ENCODE results near the gene FMO3.

FMO3 gene

GRCh38 chr1:171141688-171142415 is 51.1 kb downstream of the FMO3 start:
- H3K27ac ChIP-seq (ENCODE audit: low read length): no peak overlapping the region
- no peaks in the 10 kb centered on the region for H3K9me3 ChIP-seq (ENCODE audit: insufficient read depth, low read length, severe bottlenecking)
- H3K4me3 ChIP-seq (ENCODE audit: low read depth in 1 of 2, low read length in 2 of 2): no peak overlapping the region
- H3K9ac ChIP-seq (ENCODE audit: low read depth, low read length): no peak overlapping the region
- TF ChIP-seq CTCF (IDR thresholded peaks at IDR 0.05; ENCODE audit: borderline replicate concordance, extremely low read depth, low read length, poor library complexity, severe bottlenecking) (no peak), EZH2 (IDR thresholded peaks at IDR 0.05; ENCODE audit: borderline replicate concordance, low read depth, low read length, severe bottlenecking) (no peak)
- H3K27me3 ChIP-seq (ENCODE audit: insufficient read depth, low read length, poor library complexity): peaks cover 14% of the 10 kb centered on the region
- no peaks in the 10 kb centered on the region for H3K36me3 ChIP-seq (ENCODE audit: insufficient read depth, low read length)
- no peaks in the 10 kb centered on the region for H4K20me1 ChIP-seq (ENCODE audit: insufficient read depth, low read length)
- H3K4me1 ChIP-seq (ENCODE audit: insufficient read depth, low read length): no peaks in the 10 kb centered on the region
- DNase-seq (no peak), ATAC-seq (ENCODE audit: insufficient read depth, low read depth) (no peak)
- H2AFZ ChIP-seq (ENCODE audit: low read depth, low read length): no peak overlapping the region
- no peaks in the 10 kb centered on the region for H3K79me2 ChIP-seq (ENCODE audit: insufficient read depth, low read length)
- H3K4me2 ChIP-seq (ENCODE audit: insufficient read depth, low read length): no peak overlapping the region

DNA sequence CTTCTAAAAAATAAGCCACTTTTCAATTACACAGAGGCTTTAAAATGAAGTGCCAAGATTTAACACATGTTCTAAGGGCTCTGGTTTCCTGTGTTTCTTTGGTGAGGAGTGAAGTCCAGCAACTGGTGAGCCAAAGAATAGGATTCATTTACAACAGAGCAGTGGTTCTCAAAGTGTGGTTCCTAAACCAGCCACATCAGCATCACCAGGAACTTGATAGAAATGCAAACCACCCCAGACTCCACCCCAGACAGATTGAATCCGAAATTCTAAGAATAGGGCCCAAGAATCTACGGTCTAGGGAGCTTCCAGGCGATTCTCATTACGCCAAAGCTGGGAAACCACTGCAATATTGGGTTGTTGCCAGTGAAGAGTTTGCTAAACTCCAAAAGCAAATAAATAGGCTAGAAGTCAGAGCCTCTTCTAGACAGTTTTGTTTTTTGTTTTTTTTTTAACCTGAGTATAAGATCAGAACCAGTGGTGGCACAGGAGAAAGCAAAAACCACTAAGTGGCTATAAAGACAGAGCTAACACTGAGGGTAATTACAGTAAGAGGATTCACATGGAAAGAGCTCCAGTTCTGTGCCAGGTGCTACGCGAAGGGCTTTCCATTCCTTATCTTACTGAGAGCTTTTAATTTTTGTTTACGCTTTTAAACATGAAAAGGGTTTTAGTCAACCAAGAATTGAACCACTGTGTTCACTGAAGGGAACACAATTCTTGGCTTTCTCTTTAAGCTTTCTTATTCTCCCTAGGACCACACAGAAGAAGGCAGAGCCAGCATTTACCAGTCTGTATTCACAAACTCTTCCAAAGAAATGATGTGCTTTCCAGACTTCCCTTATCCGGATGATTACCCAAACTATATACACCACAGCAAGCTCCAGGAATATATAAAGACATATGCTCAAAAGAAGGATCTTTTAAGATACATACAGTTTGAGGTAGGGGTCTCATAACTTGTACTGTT is 52.0 kb downstream of the FMO3 start:
- Histone ChIP-seq H3K79me2 (ENCODE audit: insufficient read depth, low read length) (no peaks in the 10 kb centered on the region), H3K9me3 (ENCODE audit: insufficient read depth, low read length, severe bottlenecking) (no peaks in the 10 kb centered on the region), H2AFZ (ENCODE audit: low read depth, low read length) (no peak overlapping the region), H3K4me2 (ENCODE audit: insufficient read depth, low read length) (no peak overlapping the region), H3K4me1 (ENCODE audit: insufficient read depth, low read length) (no peaks in the 10 kb centered on the region), H3K9ac (ENCODE audit: low read depth, low read length) (no peak overlapping the region), H4K20me1 (ENCODE audit: insufficient read depth, low read length) (no peaks in the 10 kb centered on the region), H3K27ac (ENCODE audit: low read length) (no peak overlapping the region), H3K36me3 (ENCODE audit: insufficient read depth, low read length) (no peaks in the 10 kb centered on the region), H3K27me3 (ENCODE audit: insufficient read depth, low read length, poor library complexity) (peaks cover 11% of the 10 kb centered on the region), H3K4me3 (ENCODE audit: low read depth in 1 of 2, low read length in 2 of 2) (no peak overlapping the region)
- DNase-seq (no peak), ATAC-seq (ENCODE audit: insufficient read depth, low read depth) (no peak)
- TF ChIP-seq CTCF (IDR thresholded peaks at IDR 0.05; ENCODE audit: borderline replicate concordance, extremely low read depth, low read length, poor library complexity, severe bottlenecking) (no peak), EZH2 (IDR thresholded peaks at IDR 0.05; ENCODE audit: borderline replicate concordance, low read depth, low read length, severe bottlenecking) (no peak)

GRCh38 chr1:171150156-171150555 is 59.5 kb downstream of the FMO3 start:
- TF ChIP-seq EZH2 (IDR thresholded peaks at IDR 0.05; ENCODE audit: borderline replicate concordance, low read depth, low read length, severe bottlenecking) (no peak), CTCF (IDR thresholded peaks at IDR 0.05; ENCODE audit: borderline replicate concordance, extremely low read depth, low read length, poor library complexity, severe bottlenecking) (no peak)
- no peak for DNase-seq
- no peak overlapping the region for H3K4me2 ChIP-seq (ENCODE audit: insufficient read depth, low read length)

More at GRCh38 chr1:171150156-171150555, 59.5 kb downstream of the FMO3 start:
- no peak overlapping the region for H3K4me3 ChIP-seq (ENCODE audit: low read depth in 1 of 2, low read length in 2 of 2)
- H3K4me1 ChIP-seq (ENCODE audit: insufficient read depth, low read length): no peaks in the 10 kb centered on the region
- no peaks in the 10 kb centered on the region for H3K79me2 ChIP-seq (ENCODE audit: insufficient read depth, low read length)
- ATAC-seq (ENCODE audit: insufficient read depth, low read depth): no peak
- no peaks in the 10 kb centered on the region for H3K36me3 ChIP-seq (ENCODE audit: insufficient read depth, low read length)
- H3K9ac ChIP-seq (ENCODE audit: low read depth, low read length): no peak overlapping the region
- H4K20me1 ChIP-seq (ENCODE audit: insufficient read depth, low read length): no peaks in the 10 kb centered on the region
- H3K27ac ChIP-seq (ENCODE audit: low read length): no peak overlapping the region
- H3K9me3 ChIP-seq (ENCODE audit: insufficient read depth, low read length, severe bottlenecking): no peaks in the 10 kb centered on the region
- no peaks in the 10 kb centered on the region for H3K27me3 ChIP-seq (ENCODE audit: insufficient read depth, low read length, poor library complexity)
- H2AFZ ChIP-seq (ENCODE audit: low read depth, low read length): no peak overlapping the region

Measured in DND-41 (cell line).